ENCODE measurements around the gene SEL1L3.

GRCh38 chr4:25861280-25861950 is 1.4 kb downstream of the SEL1L3 start:
- TF ChIP-seq REST (IDR thresholded peaks at IDR 0.05; ENCODE audit: insufficient read depth in 1 of 2, low read depth in 2 of 2, low read length in 2 of 2) (no peak), POLR2AphosphoS5 (IDR thresholded peaks at IDR 0.05; ENCODE audit: low read depth, low read length) (no peak), TAF1 (IDR thresholded peaks at IDR 0.05; ENCODE audit: borderline replicate concordance, insufficient read depth, low read length) (no peak)

Measured in PFSK-1 (cell line).